GM12801 (cell line): ENCODE measurements around the gene SLC25A48.

Experiments
- CTCF ChIP-seq: IDR thresholded peaks from one replicate; pipeline ENCODE4 v1.5.1; 2011; ENCODE audit warnings: control low read depth; ENCODE audit not compliant: insufficient read length; ENCODE audit errors: extremely low read depth

The SLC25A48 gene

GRCh38 chr5:135873831-135874230, 39.4 kb downstream of the SLC25A48 start:
- no peak for TF ChIP-seq CTCF

- TF ChIP-seq CTCF = no peak
These were observed 40.0 kb downstream of the SLC25A48 start for GRCh38 chr5:135874461-135874860.

- no peak for TF ChIP-seq CTCF
These were observed 41.1 kb downstream of the SLC25A48 start for GRCh38 chr5:135875567-135875966.

GRCh38 chr5:135876146-135876545, 41.7 kb downstream of the SLC25A48 start:
- no peak for TF ChIP-seq CTCF

- TF ChIP-seq CTCF = no peak
These were observed 43.2 kb downstream of the SLC25A48 start for GRCh38 chr5:135877570-135878155.

- TF ChIP-seq CTCF = no peak
These were observed 43.7 kb downstream of the SLC25A48 start for GRCh38 chr5:135878156-135878620.

GRCh38 chr5:135879591-135879990, 45.1 kb downstream of the SLC25A48 start:
- TF ChIP-seq CTCF = no peak

GRCh38 chr5:135880278-135880677, 45.8 kb downstream of the SLC25A48 start:
- TF ChIP-seq CTCF = no peak
